Lung microvascular endothelial cell (primary cell): ENCODE measurements around the gene PELO. TPM values are rescaled to one million over a fixed set of nuclear protein-coding genes. Genes with fewer than 3 reads are reported as not detected.
A peak's percentile ranks its signal among the peaks of the same experiment; 100 is the strongest.
"Not testable (repeated sequence)": the region's sequence is repeated elsewhere in the genome, so short reads cannot be mapped to it uniquely, and the experiment has no call there.

Experiments
- DNase-seq, 2 donors: peaks; one replicate each; pipeline versions ENCODE4 v3.0.0 to v3.0.0-alpha.2; 2010; ENCODE audit warnings: low read depth in 2 of 2
- total RNA-seq: library from RNA; depleted of rRNA; stranded (reverse); fragments of >200 nt; gene quantifications from 2 replicates; pipeline ENCODE4 v1.2.1, GENCODE V29; 2014

PELO gene, protein sequence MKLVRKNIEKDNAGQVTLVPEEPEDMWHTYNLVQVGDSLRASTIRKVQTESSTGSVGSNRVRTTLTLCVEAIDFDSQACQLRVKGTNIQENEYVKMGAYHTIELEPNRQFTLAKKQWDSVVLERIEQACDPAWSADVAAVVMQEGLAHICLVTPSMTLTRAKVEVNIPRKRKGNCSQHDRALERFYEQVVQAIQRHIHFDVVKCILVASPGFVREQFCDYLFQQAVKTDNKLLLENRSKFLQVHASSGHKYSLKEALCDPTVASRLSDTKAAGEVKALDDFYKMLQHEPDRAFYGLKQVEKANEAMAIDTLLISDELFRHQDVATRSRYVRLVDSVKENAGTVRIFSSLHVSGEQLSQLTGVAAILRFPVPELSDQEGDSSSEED
- total RNA-seq, result 23.3 and 26.0 TPM in 2 replicates

DNA sequence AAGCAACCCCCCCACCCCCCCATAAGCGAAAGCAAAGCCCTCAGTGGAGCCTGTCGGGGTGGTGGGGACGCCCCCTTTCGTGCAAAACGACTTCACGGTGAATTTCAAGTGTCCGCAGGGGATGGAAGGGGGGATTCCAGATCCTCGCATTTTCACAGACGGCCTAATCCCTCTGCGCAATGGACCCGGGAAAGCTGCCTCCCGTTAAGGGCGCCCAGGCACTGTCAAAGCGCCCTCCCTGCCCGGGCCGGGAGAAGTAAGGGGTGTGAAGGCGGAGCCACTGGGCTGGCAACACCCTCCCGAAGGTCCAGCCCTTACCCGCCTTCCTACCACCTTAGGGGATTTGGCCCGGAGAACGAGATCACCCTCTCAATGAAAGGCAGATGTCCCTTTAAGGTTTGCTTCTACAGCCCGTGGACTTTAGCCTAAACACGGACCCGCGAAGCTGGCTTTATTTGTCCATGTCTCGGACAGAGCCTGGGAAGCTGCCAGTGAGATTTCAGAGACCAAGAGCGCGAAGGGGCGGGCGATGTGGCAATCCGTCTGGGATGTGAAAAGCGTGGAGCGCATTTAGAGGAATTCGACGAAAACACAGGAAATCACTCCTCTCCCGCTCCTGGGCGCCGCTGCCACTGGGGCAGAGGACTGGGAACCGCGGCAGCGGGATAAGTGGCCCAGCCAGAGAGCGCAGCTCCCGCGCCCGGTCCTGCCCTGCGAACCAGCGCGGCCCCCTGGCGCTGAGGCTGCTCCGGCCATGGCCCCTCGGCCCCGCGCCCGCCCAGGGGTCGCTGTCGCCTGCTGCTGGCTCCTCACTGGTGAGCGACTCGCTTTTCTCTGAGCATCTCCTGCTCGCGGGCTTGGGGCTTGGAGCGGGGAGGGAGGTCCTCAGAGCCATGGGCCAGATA lies at the start of gene PELO, which contains the start of gene ITGA1:
TSS of gene PELO (plus strand) at position 317 of the 905 bp plus-strand sequence. CDS start 12,479 bp downstream, outside the sequence.
TSS of gene ITGA1 (plus strand) at position 317 of the 905 bp plus-strand sequence. CDS start at position 755, 438 bp downstream.
- peak; percentile 73 to 75 for DNase-seq

GRCh38 chr5:52738095-52738506 lies 49.6 kb upstream of the PELO start:
- DNase-seq, result peak; percentile 22 to 64

DNA sequence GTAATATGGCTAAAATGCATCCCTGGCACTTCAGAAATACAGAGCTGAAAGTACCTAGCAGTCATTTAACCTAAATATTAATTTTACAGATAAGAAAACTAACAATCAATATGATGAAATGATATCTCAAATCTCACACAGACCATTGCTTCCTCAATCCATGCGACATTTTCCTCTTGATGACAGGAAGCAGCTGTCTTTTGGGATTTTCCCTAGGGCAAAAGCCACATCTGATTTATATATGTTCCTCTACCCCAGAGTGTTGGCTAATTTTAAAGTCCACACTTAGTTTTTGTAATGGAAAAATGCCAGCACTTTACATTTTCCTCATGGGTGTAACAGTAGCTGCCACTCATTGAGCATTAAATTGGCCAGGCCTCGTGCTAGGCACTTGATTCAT lies 47.7 kb upstream of the PELO start:
- DNase-seq, result peak; percentile 3 to 67

- DNase-seq, result peak in 1 of 2 donors; percentile 76
These were observed 44.7 kb upstream of the PELO start for GRCh38 chr5:52743012-52743411.

DNA sequence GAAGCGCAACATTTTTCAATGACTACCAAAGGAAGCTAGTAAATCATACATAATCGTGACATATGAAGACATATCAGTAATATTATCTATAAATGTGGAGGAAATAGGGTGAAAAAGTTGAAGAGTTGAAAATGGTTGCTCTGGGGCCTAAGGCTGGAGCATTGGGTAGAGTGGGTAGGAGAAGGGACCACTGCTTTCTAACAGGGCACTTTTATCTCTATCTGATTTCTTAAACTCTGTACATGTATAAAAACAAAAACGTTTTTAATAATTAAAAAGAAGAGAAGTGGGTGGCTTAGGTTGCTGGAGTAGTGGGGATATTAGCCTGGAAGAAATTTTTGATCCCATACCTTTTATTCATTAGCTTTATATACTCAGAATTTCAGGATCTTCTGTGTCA lies 44.2 kb upstream of the PELO start:
- no peak for DNase-seq

GRCh38 chr5:52743970-52744369 lies 43.7 kb upstream of the PELO start:
- peak; percentile 13 to 89 for DNase-seq

DNA sequence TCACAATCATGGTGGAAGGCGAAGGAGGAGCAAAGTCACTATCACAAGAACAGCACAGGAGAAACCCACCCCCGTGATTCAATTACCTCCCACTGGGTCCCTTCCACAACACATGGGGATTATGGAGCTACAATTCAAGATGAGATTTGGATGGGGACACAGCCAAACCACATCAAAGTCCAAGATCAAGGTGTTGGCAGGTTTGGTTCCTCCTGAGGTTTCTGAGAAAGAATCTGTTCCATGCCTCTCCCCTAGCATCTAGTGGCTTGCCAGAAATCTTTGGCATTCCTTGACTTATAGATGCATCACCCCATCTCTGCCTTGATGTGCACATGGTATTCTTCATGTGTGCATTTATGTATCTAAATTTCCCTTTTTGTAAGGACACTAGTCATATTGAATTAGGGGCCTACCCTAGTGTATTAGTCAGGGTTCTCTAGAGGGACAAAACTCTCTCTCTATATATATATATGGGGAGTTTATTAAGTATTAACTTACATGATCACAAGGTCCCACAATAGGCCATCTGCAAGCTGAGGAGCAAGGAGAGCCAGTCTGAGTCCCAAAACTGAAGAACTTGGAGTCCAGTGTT lies 42.8 kb upstream of the PELO start:
- DNase-seq, result not testable (repeated sequence)

DNA sequence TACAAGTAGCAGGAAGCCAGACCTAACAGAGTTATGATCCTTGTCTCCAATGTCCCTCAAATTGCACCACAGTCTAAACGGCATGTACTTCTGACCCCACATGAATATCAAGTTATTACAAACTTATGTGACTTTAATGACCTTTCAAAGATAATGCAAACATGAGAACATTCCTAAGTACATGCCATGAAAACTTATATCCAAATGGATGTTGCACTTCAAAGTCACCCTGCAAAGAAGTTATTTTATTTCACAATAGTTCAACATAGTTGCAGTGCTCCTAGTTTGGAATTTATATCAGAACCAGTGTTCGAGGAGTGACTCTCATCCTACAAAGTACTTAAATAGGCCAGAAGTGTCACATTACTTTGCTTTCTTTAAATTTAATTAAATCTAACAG lies 41.2 kb upstream of the PELO start:
- no peak for DNase-seq

GRCh38 chr5:52748590-52748989 lies 39.1 kb upstream of the PELO start:
- no peak for DNase-seq

DNA sequence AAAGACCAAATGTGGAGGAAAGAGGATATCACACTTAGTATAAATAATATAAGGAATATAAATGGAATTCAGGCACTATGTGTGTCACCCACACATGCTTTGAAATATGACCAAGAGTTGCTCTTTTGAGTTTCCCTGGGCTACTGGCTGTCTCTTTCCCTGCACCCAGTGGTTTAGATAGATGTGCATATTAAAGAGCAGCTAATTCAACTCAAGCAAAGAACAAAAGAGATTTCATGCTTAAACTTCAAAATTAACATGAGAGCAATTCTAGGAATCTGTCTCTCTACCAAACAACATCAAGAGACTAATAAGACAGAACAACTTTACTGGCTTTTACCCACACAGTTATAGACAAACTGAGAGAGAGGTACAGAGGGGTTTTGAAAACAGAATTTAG lies 38.0 kb upstream of the PELO start:
- no peak for DNase-seq

GRCh38 chr5:52751137-52751536 lies 36.6 kb upstream of the PELO start:
- DNase-seq, result no peak

GRCh38 chr5:52754051-52754450 lies 33.7 kb upstream of the PELO start:
- no peak for DNase-seq

DNA sequence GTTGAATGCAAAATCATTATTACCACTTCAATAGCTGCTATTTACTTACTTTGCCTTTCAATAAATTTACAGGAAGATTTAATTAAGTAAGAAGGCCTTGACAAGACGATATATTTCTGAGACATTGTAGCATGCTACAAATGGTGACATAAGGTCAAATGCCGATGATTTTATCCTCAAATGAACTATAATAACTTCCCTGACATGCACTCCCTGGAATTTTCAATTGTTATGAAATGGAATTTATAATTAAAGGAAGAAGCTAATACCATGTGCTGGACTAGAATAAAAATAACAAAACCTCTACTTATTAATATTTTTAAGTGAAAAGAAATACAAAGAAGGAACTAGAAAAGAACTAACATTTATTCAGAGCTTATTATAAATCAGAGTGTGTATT lies 30.2 kb upstream of the PELO start:
- peak in 1 of 2 donors; percentile 5 for DNase-seq

- no peak for DNase-seq
These were observed 29.7 kb upstream of the PELO start for GRCh38 chr5:52758014-52758413.

DNA sequence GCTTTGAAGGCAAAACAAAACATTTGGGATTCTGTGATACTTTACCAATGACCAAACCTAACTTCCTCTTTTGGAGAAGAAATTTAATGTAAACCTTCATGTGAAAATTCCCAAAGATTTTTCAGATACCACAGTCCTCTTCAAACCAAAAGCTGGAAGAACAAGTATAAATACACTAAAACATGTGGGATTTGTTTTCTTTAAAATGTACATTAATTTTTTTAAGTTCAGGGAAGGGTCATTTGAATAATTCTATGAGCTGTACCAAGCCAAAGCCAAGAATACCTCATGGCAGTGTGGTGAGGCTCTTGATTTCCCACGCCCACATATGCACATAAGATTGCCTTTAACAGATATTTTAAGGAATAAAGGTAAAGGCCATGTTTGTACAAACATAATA lies 28.4 kb upstream of the PELO start:
- DNase-seq, result no peak

GRCh38 chr5:52760695-52761366 lies 26.9 kb upstream of the PELO start:
- DNase-seq, result no peak

GRCh38 chr5:52767217-52767743 lies 20.4 kb upstream of the PELO start:
- no peak for DNase-seq

GRCh38 chr5:52767766-52768480 lies 19.8 kb upstream of the PELO start:
- no peak for DNase-seq

DNA sequence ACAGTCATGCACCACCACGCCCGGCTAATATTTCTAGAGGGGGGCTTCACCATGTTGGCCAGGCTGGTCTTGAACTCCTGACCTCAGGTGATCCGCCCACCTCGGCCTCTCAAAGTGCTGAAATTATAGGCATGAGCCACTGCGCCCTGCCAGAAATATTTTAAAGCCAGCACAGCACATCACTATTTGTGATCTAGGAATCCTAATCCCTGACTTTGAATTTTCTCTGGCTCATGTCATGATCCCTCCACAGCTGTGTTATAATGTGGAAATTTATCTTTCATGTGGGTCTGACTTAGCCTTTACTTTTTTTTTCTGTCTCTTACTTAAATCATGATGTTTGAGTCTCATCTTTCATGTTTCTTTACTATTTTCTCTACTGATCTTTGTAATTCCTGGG lies 18.7 kb upstream of the PELO start:
- no peak for DNase-seq

GRCh38 chr5:52770287-52770939 lies 17.3 kb upstream of the PELO start:
- DNase-seq, result no peak
